GM18498 (cell line): ENCODE results near the gene NRAS.
A peak's percentile ranks its signal among the peaks of the same experiment; 100 is the strongest.
"Not testable (repeated sequence)": the region's sequence is repeated elsewhere in the genome, so short reads cannot be mapped to it uniquely, and the experiment has no call there.

Source experiments
- ATAC-seq: cut with Tn5 transposase; IDR thresholded peaks from one replicate; pipeline ENCODE4 v1.9.1; 2021; ENCODE audit warnings: mild to moderate bottlenecking, moderate library complexity; ENCODE audit not compliant: unreplicated experiment

Gene NRAS

GRCh38 chr1:114716304-114717170, at the start of gene NRAS:
NRAS (minus strand) TSS chr1:114716771; CDS start chr1:114716160, 611 bp downstream.
- peak; percentile 96 for ATAC-seq

- no peak for ATAC-seq
These were observed 48.1 kb upstream of the NRAS start for GRCh38 chr1:114764689-114765088.

- no peak for ATAC-seq
These were observed 41.8 kb upstream of the NRAS start for GRCh38 chr1:114758256-114758832.

- peak; percentile 83 for ATAC-seq
These were observed 41.1 kb upstream of the NRAS start, which contains the start of gene CSDE1 for GRCh38 chr1:114757455-114758255. CSDE1 (minus strand) TSS chr1:114757984; CDS start chr1:114739890, 18,094 bp downstream.

- no peak for ATAC-seq
These were observed 40.4 kb upstream of the NRAS start for GRCh38 chr1:114756949-114757454.

- ATAC-seq, result peak; percentile 47
These were observed 39.7 kb upstream of the NRAS start for GRCh38 chr1:114756009-114756892.

- ATAC-seq, result no peak
These were observed 38.7 kb upstream of the NRAS start for GRCh38 chr1:114755006-114755931.

GRCh38 chr1:114753702-114754101, 37.1 kb upstream of the NRAS start:
- ATAC-seq, result not testable (repeated sequence)

GRCh38 chr1:114753143-114753542, 36.6 kb upstream of the NRAS start:
- no peak for ATAC-seq

- ATAC-seq, result no peak
These were observed 34.2 kb upstream of the NRAS start for GRCh38 chr1:114750780-114751179.

- no peak for ATAC-seq
These were observed 33.3 kb upstream of the NRAS start for GRCh38 chr1:114749835-114750234.

GRCh38 chr1:114746450-114747121, 30.0 kb upstream of the NRAS start:
- ATAC-seq, result no peak

GRCh38 chr1:114745291-114745690, 28.7 kb upstream of the NRAS start:
- ATAC-seq, result no peak

GRCh38 chr1:114741963-114742746, 25.6 kb upstream of the NRAS start:
- ATAC-seq, result no peak

- ATAC-seq, result no peak
These were observed 23.8 kb upstream of the NRAS start for GRCh38 chr1:114740331-114740730.

- ATAC-seq, result no peak
These were observed 20.8 kb upstream of the NRAS start for GRCh38 chr1:114737314-114737849.

GRCh38 chr1:114735479-114735878, 18.9 kb upstream of the NRAS start:
- ATAC-seq, result no peak

- no peak for ATAC-seq
These were observed 13.2 kb upstream of the NRAS start for GRCh38 chr1:114729782-114730181.
